GDM1 (cell line): ENCODE results near the gene ACOT11.

Source experiments
- DNase-seq: peaks from one replicate; lab custom pipeline; 2025; lab: John Stamatoyannopoulos, UW

Gene ACOT11

DNA sequence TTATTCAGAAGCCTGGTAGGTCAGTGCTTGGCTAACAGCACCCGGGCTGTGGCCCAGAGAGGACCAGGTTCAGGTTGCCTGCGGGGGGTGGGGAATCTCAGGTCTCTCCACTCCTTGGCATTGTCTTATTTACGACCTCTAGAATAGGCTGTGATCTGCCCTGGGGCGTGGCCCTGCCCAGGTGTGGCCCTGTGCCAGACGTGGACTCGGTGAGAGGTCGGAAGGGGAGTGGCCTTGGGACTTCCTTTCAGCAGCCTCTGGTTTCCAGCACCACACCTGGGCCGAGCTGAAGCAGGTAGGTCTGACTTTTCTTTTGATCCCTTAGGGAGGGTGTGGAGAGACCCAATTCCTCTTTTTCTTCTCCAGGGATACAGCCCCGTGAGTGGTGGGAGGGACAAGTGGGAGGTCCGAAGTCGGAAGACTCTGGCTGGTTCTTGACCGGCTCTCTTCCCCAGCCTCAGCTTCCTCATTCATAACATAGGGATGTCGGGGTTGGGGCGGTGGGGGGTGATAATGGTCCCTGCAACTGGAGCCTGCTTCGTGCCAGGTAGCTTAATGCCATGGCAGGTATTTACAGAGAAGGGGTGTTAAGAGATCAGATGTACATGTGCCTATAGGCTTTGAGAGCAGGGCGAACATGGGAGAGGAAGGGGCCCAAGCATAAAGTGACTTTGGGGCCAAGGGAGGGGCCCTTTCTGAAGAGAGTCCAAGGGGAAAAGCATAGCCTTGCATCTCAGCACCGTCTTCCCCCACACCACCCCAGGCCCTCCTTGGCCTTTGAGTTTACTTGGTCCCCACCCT lies 16.5 kb downstream of the ACOT11 start:
- DNase-seq = no peak

GRCh38 chr1:54565113-54565501 lies 17.1 kb downstream of the ACOT11 start:
- no peak for DNase-seq

- no peak for DNase-seq
Measured at GRCh38 chr1:54566438-54567141, 18.6 kb downstream of the ACOT11 start.

- no peak for DNase-seq
Measured at GRCh38 chr1:54567961-54568360, 19.9 kb downstream of the ACOT11 start.

- DNase-seq = no peak
Measured at GRCh38 chr1:54569339-54569738, 21.3 kb downstream of the ACOT11 start.

DNA sequence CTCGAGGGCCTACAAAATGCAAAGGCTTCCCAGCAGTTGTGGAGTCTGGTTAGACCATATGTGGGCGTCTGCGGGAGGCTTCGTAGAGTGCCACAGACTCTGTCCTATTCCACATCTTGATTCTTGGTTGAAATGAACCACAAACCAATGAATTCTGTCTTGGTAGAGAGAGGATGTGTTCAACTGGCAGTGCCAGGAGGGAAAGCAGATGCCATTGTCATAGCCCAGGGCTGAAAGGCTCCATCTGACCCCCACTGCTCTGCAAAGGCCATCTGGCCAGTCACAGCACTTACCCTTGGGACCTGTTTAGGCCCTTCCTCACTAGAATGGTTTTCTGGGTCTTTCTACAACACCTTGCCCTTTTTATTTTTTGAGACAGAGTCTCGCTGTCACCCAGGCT lies 22.1 kb downstream of the ACOT11 start:
- no peak for DNase-seq

- no peak for DNase-seq
Measured at GRCh38 chr1:54571326-54571725, 23.3 kb downstream of the ACOT11 start.

GRCh38 chr1:54571803-54572541 lies 23.9 kb downstream of the ACOT11 start:
- DNase-seq = peak; percentile 32

- no peak for DNase-seq
Measured at GRCh38 chr1:54572542-54572850, 24.5 kb downstream of the ACOT11 start.

DNA sequence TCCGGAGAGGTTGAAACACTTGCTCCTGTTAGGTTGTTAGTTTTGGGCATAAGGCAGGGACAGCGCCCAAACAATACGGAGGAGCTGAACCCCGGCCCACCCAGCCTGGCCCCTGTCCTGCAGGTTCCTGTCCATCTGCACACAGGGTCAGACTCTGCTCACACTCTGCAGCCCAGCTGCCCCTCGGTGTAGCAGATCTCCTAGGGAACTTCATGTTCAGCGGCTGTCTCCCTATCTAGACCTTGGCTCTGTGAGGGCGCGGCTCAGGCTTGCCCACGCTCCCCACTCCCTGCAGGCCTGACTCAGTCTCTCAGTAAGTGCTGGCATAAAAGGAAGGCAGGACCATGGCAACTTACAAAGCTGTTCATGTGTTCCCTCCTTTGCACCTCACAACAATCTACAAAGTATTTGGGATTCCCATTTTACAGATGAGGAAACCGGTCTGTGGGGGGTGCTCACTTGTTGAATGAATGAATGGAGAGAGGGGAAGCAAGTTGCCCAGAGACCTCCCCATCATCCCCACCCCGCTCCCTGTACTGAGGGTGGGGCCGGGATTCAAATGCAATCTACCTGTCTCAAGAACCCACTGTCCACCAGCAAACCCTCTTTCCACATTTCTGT lies 26.2 kb downstream of the ACOT11 start:
- DNase-seq = no peak

- DNase-seq = no peak
Measured at GRCh38 chr1:54575161-54575560, 27.1 kb downstream of the ACOT11 start.

DNA sequence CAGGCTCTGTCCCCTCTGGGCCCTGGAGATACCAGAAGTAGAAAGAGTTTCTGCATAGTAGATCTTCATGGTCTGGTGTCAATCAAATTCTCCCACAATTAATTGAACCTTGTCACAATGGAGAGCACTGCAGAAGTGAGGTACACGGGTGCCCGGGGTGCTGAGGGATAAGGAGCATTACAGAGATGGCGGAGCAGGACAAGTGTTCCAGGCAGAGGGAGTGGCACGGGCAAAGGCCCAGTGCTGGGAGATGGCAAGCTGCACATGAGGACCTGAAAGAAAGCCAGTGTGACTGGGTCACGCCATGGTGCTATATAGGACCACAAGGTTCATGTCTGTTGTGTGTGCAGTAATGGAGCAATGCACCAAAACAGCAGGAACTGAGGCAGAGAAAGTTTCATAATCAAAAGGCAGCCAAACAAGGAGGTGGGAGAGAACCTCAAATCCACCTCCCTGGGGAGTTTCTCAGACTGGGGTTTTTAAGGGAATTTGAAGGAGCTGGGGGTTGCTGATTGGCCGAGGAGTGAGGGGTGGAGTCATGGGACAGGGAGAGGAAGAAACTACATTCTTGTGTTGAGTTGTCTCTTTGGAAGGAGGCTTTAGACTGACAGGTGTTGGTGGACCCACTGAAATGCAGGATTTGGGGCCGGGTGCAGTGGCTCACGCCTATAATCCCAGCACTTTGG lies 27.7 kb downstream of the ACOT11 start:
- no peak for DNase-seq

DNA sequence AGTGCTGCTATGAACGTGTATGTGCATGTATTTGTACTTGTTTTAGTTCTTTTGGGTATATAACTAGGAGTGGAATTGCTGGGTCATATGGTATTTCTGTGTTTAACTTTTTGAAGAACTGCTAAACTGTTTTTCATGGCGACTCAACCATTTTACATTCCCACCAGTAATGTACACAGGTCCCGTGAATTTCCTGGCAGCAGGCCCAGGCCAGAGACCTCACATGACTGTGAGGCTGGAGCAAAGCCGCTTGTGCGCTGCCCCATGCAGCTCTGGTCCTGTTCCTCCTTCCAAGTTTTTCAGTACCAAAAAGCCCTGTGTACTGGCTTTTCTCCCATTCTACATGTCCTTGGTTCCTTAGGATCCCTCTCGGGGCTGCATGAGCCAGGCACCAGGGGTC lies 29.6 kb downstream of the ACOT11 start:
- DNase-seq = no peak

GRCh38 chr1:54579337-54579781 lies 31.3 kb downstream of the ACOT11 start:
- DNase-seq = no peak

- no peak for DNase-seq
Measured at GRCh38 chr1:54580856-54581550, 33.0 kb downstream of the ACOT11 start.

GRCh38 chr1:54581621-54582035 lies 33.6 kb downstream of the ACOT11 start:
- DNase-seq = no peak

DNA sequence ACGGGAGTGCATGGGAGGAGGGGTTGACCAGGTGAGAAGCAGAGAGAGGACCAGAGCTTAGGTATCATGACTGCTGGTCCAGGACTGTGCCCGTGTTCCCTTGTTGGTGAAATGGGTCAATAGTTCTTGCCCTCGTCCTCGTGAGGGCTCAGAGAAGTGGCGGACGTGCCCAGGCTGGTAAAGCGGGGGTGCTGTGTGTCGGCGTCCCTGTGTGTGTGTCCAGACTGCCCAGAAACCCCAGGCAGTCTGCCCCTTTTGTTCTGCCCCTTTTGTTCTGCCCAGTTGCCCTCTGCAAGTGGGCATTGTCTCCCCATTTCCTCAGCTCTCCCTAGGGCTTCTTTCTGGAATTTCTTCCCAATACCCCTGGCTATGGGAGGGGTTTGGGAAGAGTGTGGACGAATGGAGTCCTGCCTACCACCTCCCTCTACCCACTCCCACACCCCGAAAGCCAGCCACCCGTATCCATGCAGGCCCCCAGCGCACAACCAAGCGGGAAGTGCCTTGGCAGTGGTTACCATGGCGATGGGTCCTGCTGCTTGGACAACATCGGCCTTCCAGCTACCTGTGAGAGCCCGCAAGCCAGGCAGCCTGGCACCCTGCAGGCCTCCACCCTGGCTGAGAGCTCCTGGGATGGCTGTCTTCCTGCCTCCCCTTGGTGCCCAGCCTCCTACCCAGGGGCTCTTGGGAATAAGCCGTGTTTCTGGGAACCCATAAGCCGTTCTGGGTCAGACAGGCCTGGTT lies 34.7 kb downstream of the ACOT11 start:
- no peak for DNase-seq

GRCh38 chr1:54583307-54583686 lies 35.3 kb downstream of the ACOT11 start:
- DNase-seq = no peak

DNA sequence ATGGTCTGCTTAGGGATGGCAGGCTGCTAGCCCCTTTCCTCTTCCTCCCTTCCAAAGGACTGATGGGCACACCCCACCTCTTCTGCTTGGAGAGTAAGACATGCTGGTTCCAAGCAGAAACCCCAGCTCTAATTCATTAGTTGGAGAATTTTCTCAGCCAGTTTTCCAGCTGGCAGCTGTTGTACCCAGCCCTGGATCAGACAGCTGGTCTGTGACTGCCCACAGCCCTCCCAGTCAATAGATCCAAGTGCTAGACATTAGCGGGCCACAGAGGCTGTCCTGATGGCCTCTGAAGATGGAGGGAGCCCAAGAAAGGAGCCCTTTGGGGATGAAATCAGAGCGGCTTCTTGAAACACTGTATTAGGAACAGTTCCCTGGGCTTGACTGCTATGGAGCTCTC lies 35.8 kb downstream of the ACOT11 start:
- no peak for DNase-seq

DNA sequence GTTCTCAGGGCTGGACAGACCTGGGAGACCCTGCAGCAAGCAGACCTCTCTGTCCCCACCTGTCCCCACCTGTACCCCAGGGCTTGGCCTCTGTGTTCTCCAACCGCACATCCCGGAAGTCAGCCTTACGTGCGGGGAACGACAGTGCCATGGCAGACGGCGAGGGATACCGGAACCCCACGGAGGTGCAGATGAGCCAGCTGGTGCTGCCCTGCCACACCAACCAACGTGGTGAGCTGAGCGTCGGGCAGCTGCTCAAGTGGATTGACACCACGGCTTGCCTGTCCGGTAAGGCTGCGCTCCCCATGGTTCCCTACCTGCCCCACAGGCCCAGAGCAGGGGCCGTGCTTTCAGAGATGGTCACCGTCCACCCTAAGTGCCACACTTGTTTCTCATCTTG lies 36.5 kb downstream of the ACOT11 start:
- DNase-seq = no peak
